Skeletal muscle satellite cell (primary cell): ENCODE data around the gene GUCY2D. TPM values are rescaled to one million over a fixed set of nuclear protein-coding genes. Genes with fewer than 3 reads are reported as not detected.
"Not testable (repeated sequence)": the region's sequence is repeated elsewhere in the genome, so short reads cannot be mapped to it uniquely, and the experiment has no call there.

Source experiments
- H3K27me3 ChIP-seq: 2 replicates; pipeline ENCODE4 v1.7.0; 2013; ENCODE audit warnings: low read length; ENCODE audit not compliant: control insufficient read depth, insufficient read depth
- H3K36me3 ChIP-seq: 2 replicates; pipeline ENCODE4 v1.7.0; 2013; ENCODE audit warnings: mild to moderate bottlenecking, control low read depth, low read length; ENCODE audit not compliant: insufficient read depth
- H3K4me1 ChIP-seq: 2 replicates; pipeline ENCODE4 v1.7.0; 2013; ENCODE audit warnings: low read length; ENCODE audit not compliant: control insufficient read depth, insufficient read depth
- H3K4me2 ChIP-seq: 2 replicates; pipeline ENCODE4 v1.7.0; 2013; ENCODE audit warnings: mild to moderate bottlenecking, low read length
- H3K4me3 ChIP-seq: 2 replicates; pipeline ENCODE4 v1.7.0; 2013; ENCODE audit warnings: low read length
- H3K9ac ChIP-seq: 2 replicates; pipeline ENCODE4 v1.7.0; 2013; ENCODE audit warnings: mild to moderate bottlenecking, low read depth, low read length, moderate library complexity
- H3K9me3 ChIP-seq: replicated peaks from 2 replicates; pipeline ENCODE4 v1.7.0; 2013; ENCODE audit warnings: mild to moderate bottlenecking, control low read depth, low read length
- total RNA-seq: library from RNA; depleted of rRNA; stranded (reverse); fragments of >200 nt; gene quantifications from 2 replicates; pipeline ENCODE4 v1.2.3, GENCODE V29; 2012; rRNA removed

Gene GUCY2D
- not detected in 2 replicates for total RNA-seq

DNA sequence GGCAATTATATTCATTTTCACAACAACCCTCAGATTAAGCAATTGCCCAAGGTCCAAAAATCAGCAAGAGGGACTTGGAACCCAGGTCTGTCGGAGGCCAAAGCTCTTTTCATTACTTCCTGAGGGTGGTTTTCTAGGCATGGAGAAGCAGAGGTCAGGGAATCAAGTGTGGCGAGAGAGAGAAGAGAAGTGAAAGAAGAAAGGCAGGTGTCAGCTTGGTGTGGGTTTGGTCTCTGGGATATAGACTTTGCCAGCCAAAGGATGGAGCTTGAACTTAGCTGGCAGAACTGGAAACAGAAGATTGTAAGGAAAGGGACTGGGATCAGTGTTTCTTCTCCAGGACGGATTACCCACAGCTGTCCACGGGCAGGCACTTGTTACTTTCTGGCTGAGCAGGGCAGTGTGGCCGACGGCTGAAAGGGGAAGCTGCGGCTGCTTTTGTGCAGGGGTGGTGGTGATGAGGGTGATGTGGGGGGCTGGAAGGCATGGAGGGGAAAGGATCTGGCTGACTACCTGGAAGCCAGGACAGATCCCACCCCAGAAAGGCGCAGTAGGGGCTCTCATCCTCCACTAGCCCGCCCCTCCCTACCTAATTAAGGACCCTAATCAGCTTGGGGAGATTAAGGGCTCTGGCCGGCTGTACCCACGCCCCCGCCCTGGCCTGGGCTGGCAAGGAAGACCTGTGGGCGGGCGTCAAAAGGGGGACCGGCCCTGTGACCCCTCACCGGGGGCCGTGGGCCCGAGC, at the start of gene GUCY2D:
Gene GUCY2D, plus strand, starts transcription at position 640 of the 745 bp plus-strand sequence. CDS start 433 bp downstream, outside the sequence.
- Histone ChIP-seq H3K9ac (no peak within 1 kb of the TSS), H3K4me1 (peaks cover 14% of the 10 kb centered on the region), H3K9me3 (no peaks in the 10 kb centered on the region), H3K36me3 (no peaks in the 10 kb centered on the region), H3K4me3 (no peak within 1 kb of the TSS), H3K27me3 (peaks cover 65% of the 10 kb centered on the region), H3K4me2 (peak within 1 kb of the TSS; percentile 28)

DNA sequence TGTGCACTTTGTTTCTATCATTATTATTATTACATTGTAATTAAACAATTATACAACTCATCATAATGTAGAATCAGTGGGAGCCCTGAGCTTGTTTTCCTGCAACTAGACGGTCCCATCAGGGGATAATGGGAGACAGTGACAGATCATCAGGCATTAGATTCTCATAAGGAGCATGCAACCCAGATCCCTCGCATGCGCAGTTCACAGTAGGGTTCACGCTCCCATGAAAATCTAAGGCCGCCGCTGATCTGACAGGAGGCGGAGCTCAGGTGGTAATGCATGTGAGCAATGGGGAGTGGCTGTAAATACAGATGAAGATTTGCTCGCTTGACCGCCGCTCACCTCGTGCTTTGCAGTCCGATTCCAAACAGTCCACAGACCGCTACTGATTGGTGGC, 49.1 kb upstream of the GUCY2D start:
- H3K4me1 ChIP-seq, H3K9me3 ChIP-seq, H3K9ac ChIP-seq, H3K4me2 ChIP-seq, H3K27me3 ChIP-seq, H3K4me3 ChIP-seq: not testable (repeated sequence)
- peaks cover 24% of the 10 kb centered on the region for H3K36me3 ChIP-seq

DNA sequence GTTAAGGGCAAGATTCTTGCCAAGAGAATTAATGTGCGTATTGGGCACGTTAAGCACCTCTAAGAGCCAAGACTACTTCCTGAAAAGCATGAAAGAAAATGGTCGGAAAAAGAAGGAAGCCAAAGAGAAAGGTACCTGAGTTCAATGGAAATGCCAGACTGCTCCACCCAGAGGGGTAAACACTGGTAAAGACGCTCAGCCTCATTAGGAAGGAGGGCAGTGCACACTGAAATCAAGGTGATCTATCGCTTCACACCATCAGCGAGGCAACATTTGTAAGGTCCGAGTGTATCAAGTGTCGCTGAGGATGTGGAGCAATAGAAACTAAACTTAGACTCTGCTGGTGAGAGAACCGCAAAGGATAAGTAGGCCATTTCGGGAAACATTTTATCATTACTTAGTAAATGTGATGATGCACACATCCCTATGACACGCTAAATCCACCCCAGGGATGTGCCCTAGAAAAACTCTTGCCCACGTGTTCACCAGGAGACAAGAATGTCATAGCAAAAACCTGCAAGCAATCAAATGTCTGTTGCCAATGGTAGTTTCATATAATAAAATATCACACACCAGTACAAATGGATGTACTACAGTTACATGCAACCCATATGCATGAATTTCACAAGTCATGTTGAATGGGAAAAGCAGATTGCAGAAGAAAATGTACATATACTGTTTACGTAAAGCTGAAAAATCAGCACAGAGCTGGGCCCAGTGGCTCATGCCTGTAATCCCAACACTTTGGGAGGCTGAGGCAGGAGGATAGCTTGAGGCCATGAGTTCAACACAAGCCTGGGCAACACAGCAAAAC, 46.8 kb upstream of the GUCY2D start:
- H3K4me1 ChIP-seq: no peaks in the 10 kb centered on the region
- H3K4me3 ChIP-seq: no peak overlapping the region
- H3K9ac ChIP-seq: no peak overlapping the region
- peaks cover 4% of the 10 kb centered on the region for H3K36me3 ChIP-seq
- H3K9me3 ChIP-seq: no peaks in the 10 kb centered on the region
- no peak overlapping the region for H3K4me2 ChIP-seq
- no peaks in the 10 kb centered on the region for H3K27me3 ChIP-seq

DNA sequence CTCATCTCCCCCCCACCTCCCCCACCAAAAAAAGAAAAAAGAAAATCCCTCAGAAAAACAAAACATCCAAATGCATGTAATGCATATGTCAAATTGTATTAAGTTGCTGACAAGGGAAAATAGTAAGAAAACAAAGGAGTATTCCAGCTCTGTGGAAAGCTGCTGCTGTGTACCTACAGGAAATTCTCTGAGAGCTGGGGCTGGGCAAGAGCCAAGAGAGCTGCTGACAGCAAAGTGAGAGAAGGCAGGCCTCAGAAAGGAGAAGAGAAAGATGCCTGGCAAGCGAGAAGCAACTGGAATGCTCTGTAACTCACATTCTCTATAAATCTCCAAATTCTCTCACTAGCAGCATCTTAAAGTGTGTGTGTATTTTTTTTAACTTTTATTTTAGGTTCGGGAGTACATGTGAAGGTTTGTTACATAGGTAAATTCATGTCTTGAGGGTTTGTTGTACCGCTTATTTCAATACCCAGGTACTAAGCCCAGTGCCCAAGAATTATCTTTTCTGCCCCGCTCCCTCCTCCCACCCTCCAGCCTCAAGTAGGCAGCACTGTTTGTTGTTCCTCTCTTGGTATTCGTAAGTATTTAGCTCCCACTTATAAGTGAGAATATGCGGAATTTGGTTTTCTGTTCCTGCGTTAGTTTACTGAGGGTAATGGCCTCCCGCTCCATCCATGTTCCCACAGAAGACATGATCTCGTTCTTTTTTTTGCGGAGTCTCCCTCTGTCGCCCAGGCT, 46.0 kb upstream of the GUCY2D start:
- Histone ChIP-seq H3K9ac (no peak overlapping the region), H3K4me3 (no peak overlapping the region), H3K36me3 (peaks cover 3% of the 10 kb centered on the region), H3K4me2 (no peak overlapping the region), H3K27me3 (peaks cover 3% of the 10 kb centered on the region), H3K4me1 (no peaks in the 10 kb centered on the region), H3K9me3 (no peaks in the 10 kb centered on the region)

DNA sequence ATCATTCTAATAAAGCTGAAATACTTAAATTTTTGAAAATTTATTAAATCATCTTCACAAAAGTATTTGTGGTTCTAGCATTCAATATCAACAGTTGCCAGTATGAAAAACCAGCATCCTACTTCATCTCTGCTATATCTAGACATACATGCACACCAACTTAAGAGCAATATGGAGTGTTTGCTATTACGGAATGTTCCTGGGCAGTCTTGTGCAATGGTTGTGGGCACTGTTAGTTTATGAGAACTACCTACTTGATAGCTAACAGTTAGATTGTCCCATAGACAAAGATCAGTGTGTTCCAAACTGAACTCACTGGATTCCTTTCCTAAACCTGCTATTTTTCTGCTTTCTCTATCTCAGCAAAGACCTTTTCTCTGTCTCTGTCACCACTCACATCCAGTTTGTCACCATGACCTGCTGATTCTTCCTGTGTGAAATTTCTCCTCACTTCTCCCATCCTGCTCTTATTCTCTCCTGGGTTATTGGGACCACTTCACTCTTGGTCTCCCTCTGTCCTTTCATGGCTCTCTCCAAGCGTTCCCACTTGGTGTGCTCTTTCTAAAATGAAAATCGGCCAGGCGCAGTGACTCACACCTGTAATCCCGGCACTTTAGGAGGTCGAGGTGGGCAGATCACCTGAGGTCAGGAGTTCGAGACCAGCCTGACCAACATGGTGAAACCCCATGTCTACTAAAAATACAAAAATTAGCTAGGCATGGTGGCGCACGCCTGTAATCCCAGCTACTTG, 42.7 kb upstream of the GUCY2D start:
- Histone ChIP-seq H3K9me3 (no peaks in the 10 kb centered on the region), H3K4me2 (no peak overlapping the region), H3K36me3 (no peaks in the 10 kb centered on the region), H3K9ac (no peak overlapping the region), H3K4me3 (no peak overlapping the region), H3K27me3 (peaks cover 11% of the 10 kb centered on the region), H3K4me1 (no peaks in the 10 kb centered on the region)

DNA sequence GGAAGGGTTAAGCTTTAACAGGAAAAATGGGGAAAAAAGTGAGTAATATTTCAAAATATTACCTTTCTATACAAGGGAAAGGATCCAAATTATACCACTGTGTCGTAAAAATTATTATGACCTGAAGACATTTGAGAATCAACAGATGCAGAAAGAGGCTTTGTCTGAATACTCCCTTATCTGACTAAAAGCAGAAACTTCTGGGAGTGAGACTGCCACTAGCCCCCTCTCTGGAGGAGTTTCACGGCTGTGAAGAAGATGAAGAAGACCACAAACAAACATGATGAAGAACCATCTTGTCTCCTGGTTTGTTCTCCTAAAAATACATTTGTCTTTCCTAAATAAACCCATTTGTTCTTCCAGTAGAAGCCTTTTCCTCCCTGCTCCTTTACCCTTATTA, 41.0 kb upstream of the GUCY2D start:
- no peaks in the 10 kb centered on the region for H3K9me3 ChIP-seq
- no peak overlapping the region for H3K4me2 ChIP-seq
- no peak overlapping the region for H3K4me3 ChIP-seq
- no peaks in the 10 kb centered on the region for H3K36me3 ChIP-seq
- no peaks in the 10 kb centered on the region for H3K4me1 ChIP-seq
- no peak overlapping the region for H3K9ac ChIP-seq
- H3K27me3 ChIP-seq: peaks cover 11% of the 10 kb centered on the region

DNA sequence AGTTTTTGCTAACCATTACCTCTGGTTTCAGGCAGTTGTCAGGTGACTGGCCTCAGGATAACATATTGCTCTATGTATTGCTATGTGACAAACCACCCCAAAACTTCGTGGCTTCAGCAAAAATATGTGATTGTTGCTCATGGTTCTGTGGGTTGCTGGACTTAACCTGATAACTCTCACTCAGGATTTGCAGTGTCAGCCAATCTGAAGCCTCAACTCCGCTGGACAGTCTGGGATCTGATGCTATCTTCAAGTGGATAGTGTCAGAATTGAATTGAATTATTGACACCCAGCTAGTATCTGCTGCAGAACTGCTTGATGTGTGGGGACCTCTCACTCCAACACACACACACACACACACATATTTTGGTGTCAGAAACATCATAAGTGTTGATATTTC, 34.7 kb upstream of the GUCY2D start:
- H3K9ac ChIP-seq: no peak overlapping the region
- H3K4me1 ChIP-seq: no peaks in the 10 kb centered on the region
- no peak overlapping the region for H3K4me3 ChIP-seq
- H3K9me3 ChIP-seq: no peaks in the 10 kb centered on the region
- H3K36me3 ChIP-seq: no peaks in the 10 kb centered on the region
- H3K27me3 ChIP-seq: peaks cover 3% of the 10 kb centered on the region
- no peak overlapping the region for H3K4me2 ChIP-seq

DNA sequence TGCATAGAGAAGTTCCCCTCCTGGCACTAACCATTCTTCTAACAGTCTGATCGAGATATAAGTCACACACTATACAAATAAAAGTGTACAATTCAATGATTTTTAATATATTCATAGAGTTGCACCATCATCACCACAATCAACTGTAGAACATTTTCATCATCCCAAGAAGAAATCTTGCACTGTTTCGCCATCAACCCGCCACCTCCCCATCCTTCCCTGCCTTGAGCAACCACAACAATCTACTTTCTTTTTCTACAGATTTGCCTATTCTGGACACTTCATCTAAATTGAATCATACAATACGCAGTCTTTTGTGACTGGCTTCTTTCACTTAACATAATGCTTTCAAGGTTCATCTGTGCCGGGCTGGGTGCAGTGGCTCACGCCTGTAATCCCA, 33.0 kb upstream of the GUCY2D start:
- Histone ChIP-seq H3K27me3 (peaks cover 3% of the 10 kb centered on the region), H3K9me3 (no peaks in the 10 kb centered on the region), H3K4me2 (no peak overlapping the region), H3K36me3 (no peaks in the 10 kb centered on the region), H3K9ac (no peak overlapping the region), H3K4me1 (no peaks in the 10 kb centered on the region), H3K4me3 (no peak overlapping the region)

DNA sequence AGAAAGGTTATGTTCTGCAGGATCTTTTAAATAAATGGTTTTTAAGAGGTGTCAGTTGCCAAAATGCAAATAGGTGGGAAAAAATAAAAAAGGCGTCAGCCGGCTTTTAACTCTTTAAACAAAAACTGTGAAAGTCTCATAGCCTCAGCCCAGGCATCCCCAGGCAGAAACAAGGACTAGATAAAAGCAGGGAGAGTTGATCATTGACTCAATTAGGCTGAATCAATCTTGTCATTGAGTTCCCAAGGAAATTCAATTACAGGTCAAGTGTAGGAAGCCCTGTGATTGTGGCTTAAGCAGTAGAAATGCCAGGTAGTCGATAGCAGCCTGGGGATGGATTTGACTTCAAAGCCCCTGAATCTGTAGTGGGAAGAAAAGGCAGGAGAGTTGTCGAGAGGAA, 30.8 kb upstream of the GUCY2D start:
- Histone ChIP-seq H3K9me3 (peaks cover 5% of the 10 kb centered on the region), H3K36me3 (no peaks in the 10 kb centered on the region), H3K27me3 (peaks cover 3% of the 10 kb centered on the region), H3K9ac (no peak overlapping the region), H3K4me3 (no peak overlapping the region), H3K4me2 (no peak overlapping the region), H3K4me1 (no peaks in the 10 kb centered on the region)

DNA sequence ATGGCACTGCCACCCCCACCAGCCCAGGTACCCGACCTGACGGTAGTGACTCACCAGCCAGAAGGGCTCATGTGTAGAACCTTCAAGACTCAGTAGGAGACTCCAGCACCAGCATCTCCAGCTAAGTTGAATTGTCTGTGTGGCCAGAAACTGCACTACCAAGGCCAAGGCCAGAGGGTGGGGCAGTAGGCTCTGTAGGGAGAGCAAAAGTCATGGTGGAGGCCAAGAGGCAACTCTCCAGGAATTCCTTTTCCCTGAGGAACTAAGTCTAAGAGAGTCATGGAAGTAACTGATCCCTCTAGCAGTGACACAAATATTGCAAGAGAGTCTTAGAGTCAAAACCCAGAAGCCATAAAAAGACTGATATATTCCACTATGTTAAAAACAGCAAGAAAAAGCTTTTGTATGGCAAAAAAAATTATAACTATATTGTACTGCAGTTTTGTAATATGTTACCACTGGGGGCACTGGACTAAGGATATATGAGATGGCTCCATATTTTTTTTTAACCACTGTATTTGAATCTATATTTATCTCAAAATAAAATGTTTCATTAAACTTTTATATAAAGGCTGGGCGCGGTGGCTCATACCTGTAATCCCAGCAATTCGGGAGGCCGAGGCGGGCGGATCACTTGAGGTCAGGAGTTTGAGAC, 30.2 kb upstream of the GUCY2D start:
- H3K36me3 ChIP-seq: no peaks in the 10 kb centered on the region
- no peaks in the 10 kb centered on the region for H3K4me1 ChIP-seq
- H3K9me3 ChIP-seq: peaks cover 5% of the 10 kb centered on the region
- peaks cover 3% of the 10 kb centered on the region for H3K27me3 ChIP-seq
- no peak overlapping the region for H3K4me2 ChIP-seq
- no peak overlapping the region for H3K9ac ChIP-seq
- no peak overlapping the region for H3K4me3 ChIP-seq
